HG03135 (cell line): Measurements from ENCODE around the gene C9orf50.
"Not testable (repeated sequence)": the region's sequence is repeated elsewhere in the genome, so short reads cannot be mapped to it uniquely, and the experiment has no call there.

Experiments used
- ATAC-seq: cut with Tn5 transposase; IDR thresholded peaks from one replicate; pipeline ENCODE4 v1.9.1; 2021; ENCODE audit warnings: mild to moderate bottlenecking, moderate library complexity; ENCODE audit not compliant: unreplicated experiment

Gene C9orf50

GRCh38 chr9:129648764-129649115 lies 27.8 kb upstream of the C9orf50 start:
- no peak for ATAC-seq

DNA sequence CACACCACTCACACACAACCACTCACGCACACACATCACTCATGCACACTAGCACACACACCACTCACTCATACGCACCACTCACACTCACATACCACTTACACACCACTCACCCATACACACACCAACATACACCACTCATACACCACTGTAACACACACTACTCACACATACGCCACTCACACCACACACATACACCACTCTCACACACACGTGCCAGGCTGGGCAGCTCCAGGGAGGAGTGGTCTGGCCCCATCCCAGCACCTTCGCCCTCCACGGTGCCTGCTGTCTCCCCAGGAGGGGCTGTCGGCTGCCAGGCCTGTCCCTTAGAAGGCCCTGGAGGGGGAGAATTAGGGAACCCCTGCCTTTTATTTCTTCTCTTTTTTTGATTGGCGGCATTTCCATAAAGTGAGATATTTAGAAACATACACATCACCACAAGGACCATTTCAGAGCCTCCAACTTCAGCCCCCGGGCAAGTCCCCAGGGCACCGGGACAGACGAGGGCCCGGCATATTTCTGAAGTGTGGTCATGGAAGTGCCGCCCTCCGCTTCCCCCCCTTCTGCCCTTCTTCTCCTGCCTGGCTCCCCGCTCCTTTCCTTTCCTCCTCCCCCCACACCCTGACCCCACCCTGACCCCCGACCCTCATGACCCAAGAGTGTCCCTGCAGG lies 27.3 kb upstream of the C9orf50 start:
- ATAC-seq = no peak

- ATAC-seq = no peak
Observed at GRCh38 chr9:129647635-129648034, 26.7 kb upstream of the C9orf50 start.

GRCh38 chr9:129646654-129647053 lies 25.8 kb upstream of the C9orf50 start:
- ATAC-seq = no peak

- no peak for ATAC-seq
Observed at GRCh38 chr9:129646252-129646651, 25.4 kb upstream of the C9orf50 start.

- ATAC-seq = no peak
Observed at GRCh38 chr9:129644902-129645301, 24.0 kb upstream of the C9orf50 start.

GRCh38 chr9:129644365-129644764 lies 23.5 kb upstream of the C9orf50 start:
- no peak for ATAC-seq

- no peak for ATAC-seq
Observed at GRCh38 chr9:129643706-129644105, 22.8 kb upstream of the C9orf50 start.

- peak; percentile 82 for ATAC-seq
Observed at GRCh38 chr9:129641750-129642585, 21.1 kb upstream of the C9orf50 start, which contains the start of gene ASB6. ASB6 (minus strand) TSS chr9:129642151; CDS start chr9:129641999, 152 bp downstream.

DNA sequence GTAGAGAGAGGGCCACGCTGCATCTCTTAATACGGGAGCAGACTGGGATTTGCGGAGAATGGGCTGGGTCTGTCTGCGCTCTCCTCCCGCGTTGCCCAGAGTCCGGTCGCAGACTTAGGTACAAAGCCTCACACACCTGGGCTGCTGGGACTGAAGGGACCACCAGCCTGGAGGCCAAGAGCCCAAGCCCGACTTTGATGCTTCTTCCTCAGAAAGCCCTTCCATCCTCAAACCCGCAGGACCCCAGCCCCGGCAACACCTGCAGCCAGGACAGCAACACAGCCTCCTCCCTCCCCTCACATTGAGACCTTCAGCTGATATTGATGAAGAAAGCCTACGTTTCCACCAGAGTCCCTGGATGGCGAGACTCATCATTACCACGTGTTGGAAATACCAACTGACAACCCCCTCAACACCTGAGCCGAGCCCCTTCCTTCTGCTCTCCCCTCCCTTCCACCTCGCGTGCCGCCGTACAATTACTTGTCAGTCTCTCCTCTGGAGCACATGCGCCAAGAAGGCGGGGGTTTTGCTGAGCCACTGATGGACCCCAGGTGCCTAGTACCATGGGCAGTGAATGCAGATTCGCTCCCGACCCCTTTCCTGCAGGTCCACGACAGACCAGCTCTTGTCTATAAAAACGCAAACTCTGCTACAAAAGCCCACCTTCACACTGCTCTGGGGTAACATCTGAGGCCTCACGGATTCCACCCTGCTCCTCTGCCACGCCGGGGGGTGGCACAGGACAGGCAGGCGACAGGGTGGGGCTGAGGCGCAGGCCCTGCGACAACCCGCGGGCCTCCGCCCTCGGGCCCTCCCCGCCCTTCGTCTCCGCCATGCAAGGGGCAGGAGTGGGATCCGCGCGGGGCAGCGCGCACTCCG lies 20.2 kb upstream of the C9orf50 start:
- peak; percentile 16 for ATAC-seq

DNA sequence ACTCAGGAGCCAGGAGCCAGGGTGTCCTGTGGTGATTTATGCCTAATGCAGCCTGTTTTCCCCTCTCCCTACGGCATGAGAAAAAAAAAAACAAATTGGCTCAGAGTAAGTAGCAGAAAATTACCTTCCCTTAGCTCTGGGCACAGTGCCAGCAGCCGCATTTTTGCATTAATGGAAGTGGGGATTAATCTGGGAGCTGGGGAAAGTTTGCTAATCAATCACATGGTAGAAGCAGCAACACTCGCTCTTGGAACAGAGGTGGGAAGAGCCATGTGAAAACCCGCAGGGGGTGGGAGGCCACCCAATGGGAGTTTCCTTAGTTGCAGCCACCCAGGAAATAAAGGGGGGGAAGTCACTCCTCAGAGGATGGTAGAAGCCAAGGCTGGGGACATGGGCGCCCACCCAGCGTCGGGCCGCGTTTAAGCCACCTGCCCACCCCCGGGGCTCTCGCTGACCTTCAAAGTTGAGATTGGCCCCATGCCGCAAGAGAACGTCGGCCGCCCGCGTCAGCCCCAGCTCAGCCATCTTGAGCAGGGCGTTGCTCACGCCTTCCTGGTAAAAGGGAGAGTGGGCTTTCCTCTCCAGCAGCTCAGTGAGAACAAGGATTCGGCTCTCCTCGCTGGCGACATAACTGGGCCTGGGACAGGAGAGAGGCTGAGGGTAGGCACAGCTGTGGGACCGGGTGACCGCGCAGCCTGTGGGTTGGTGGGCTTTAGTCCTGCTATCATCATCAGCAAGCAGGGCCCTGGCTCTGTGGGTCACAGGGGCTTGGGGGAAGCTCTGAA lies 19.4 kb upstream of the C9orf50 start:
- ATAC-seq = no peak

- no peak for ATAC-seq
Observed at GRCh38 chr9:129639756-129640085, 18.8 kb upstream of the C9orf50 start.

GRCh38 chr9:129639034-129639630 lies 18.2 kb upstream of the C9orf50 start:
- ATAC-seq = no peak

DNA sequence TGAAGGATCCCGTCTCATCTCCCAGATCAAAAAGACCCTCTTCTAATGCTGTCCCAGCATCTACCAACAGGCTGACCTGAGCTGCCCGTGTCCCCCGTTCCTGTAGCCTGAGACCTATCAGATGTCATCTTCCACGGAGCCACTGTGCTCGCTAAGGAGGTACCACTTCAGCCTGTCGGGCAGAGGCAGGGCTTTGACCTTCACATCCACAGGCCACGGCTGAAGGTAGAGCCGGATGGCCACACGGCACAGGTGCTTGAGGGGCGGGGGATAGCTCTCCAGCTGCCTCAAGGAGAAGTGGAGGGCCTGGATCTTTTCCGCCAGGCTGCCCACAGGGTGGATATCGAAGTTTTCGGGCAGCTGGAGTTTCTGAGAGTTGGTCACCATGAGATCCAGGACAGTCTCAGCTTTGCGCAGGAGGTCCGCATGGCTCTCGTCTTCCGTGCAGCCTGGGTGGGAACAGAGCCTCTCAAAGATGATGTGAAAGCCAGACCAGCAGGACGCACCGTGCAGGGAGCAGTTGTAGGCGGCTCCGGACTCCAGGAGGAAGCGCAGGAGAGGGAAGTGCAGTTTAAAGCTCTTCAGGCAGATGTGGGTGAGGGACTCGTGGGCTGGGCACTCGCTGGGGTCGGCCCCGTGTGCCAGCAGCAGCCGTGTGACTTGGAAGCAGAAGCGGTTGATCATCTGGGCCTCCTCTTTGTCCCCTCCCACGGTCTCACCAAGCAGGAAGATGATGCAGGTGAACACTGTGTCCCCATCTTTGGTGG lies 17.0 kb upstream of the C9orf50 start:
- no peak for ATAC-seq

GRCh38 chr9:129637102-129637501 lies 16.2 kb upstream of the C9orf50 start:
- ATAC-seq = no peak

DNA sequence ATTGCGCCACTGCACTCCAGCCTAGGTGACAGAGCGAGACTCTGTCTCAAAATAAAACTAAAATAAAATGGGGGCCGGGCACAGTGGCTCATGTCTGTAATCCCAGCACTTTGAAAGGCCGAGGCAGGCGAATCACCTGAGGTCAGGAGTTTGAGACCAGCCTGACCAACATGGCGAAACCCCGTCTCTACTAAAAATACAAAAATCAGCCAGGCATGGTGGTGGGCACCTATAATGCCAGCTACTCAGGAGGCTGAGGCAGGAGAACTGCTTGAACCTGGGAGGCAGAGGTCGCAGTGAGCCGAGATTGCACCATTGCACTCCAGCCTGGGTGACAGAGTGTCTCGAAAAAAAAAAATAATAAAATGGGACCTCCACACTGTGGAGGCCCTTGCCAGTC lies 15.4 kb upstream of the C9orf50 start:
- ATAC-seq = not testable (repeated sequence)

- ATAC-seq = no peak
Observed at GRCh38 chr9:129635099-129636065, 14.5 kb upstream of the C9orf50 start.

DNA sequence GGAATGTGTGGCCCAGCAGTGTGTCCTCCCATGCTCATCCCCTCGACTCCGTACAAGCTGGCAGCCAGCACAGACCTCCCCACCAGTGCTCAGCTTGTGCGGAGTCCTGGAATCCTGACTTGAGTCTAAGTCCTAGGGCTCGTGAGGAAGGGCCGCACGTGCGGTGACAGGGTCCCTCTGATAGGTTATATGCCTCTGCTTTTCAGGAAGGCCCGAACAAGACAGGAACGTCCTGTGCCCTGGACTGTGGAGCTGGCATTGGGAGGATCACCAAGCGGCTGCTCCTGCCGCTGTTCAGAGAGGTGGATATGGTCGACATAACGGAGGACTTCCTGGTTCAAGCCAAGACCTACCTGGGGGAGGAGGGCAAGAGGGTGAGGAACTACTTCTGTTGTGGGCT lies 12.9 kb upstream of the C9orf50 start:
- no peak for ATAC-seq
